GM23248 (cell line): Measurements from ENCODE around the gene ERC1. TPM values are rescaled to one million over a fixed set of nuclear protein-coding genes. Genes with fewer than 3 reads are reported as not detected.

Experiments
- DNase-seq: peaks from one replicate; pipeline ENCODE4 v3.0.0-alpha.2; 2015
- H2AFZ ChIP-seq: fragments of 200-600 bp; sonication (generic); 2 replicates; pipeline ENCODE4 v1.6.1; 2016; ENCODE audit warnings: antibody characterized with exemption
- H3F3A ChIP-seq: fragments of 200-600 bp; sonication (generic); 2 replicates; pipeline ENCODE4 v1.6.1; 2016; ENCODE audit warnings: mild to moderate bottlenecking, antibody characterized with exemption, mixed run types; ENCODE audit not compliant: insufficient read depth
- H3K27ac ChIP-seq: fragments of 200-600 bp; sonication (generic); 2 replicates; pipeline ENCODE4 v1.5.1; 2016; ENCODE audit warnings: mild to moderate bottlenecking
- H3K27me3 ChIP-seq: fragments of 200-600 bp; sonication (generic); replicated peaks from 2 replicates; pipeline ENCODE4 v1.6.1; 2016; ENCODE audit warnings: mild to moderate bottlenecking; ENCODE audit not compliant: insufficient read depth
- H3K36me3 ChIP-seq: fragments of 200-600 bp; sonication (generic); 2 replicates; pipeline ENCODE4 v1.6.1; 2016; ENCODE audit warnings: low read depth, mild to moderate bottlenecking
- H3K4me1 ChIP-seq: fragments of 200-600 bp; sonication (generic); 2 replicates; pipeline ENCODE4 v1.6.1; 2016; ENCODE audit warnings: mild to moderate bottlenecking; ENCODE audit not compliant: insufficient read depth
- H3K4me2 ChIP-seq: fragments of 200-600 bp; sonication (generic); one replicate; pipeline ENCODE4 v1.6.1; 2016; ENCODE audit warnings: mild to moderate bottlenecking; ENCODE audit not compliant: unreplicated experiment
- H3K4me3 ChIP-seq: fragments of 200-600 bp; sonication (generic); 2 replicates; pipeline ENCODE4 v1.5.1; 2016; ENCODE audit warnings: mild to moderate bottlenecking
- H3K79me2 ChIP-seq: fragments of 200-600 bp; sonication (generic); 2 replicates; pipeline ENCODE4 v1.6.1; 2016; ENCODE audit warnings: mild to moderate bottlenecking; ENCODE audit not compliant: insufficient read depth
- H3K9ac ChIP-seq: fragments of 200-600 bp; sonication (generic); 2 replicates; pipeline ENCODE4 v1.6.1; 2016; ENCODE audit warnings: mild to moderate bottlenecking
- H3K9me2 ChIP-seq: fragments of 200-600 bp; sonication (generic); 2 replicates; pipeline ENCODE4 v1.6.1; 2016; ENCODE audit warnings: mixed run types, mild to moderate bottlenecking, moderate library complexity; ENCODE audit not compliant: insufficient read depth
- H3K9me3 ChIP-seq: fragments of 200-600 bp; sonication (generic); one replicate; pipeline ENCODE4 v1.6.1; 2017; ENCODE audit warnings: low read depth
- H4K20me1 ChIP-seq: fragments of 200-600 bp; sonication (generic); 2 replicates; pipeline ENCODE4 v1.6.0; 2016; ENCODE audit not compliant: insufficient read depth
- EZH2 ChIP-seq: fragments of 200-600 bp; sonication (generic); IDR thresholded peaks from 2 replicates; pipeline ENCODE4 v1.6.1; 2018; ENCODE audit warnings: antibody characterized with exemption, mild to moderate bottlenecking; ENCODE audit not compliant: insufficient read depth, poor library complexity, severe bottlenecking
- EZH2phosphoT487 ChIP-seq: fragments of 200-600 bp; sonication (generic); IDR thresholded peaks from 2 replicates; pipeline ENCODE4 v1.6.1; 2018; ENCODE audit warnings: antibody characterized with exemption, moderate library complexity, mild to moderate bottlenecking, low read depth; ENCODE audit not compliant: insufficient read depth
- WGBS, 2 experiments: methylation state at CpG; one replicate each; pipeline ENCODE4 v1.1.6; 2015 to 2017; ENCODE audit warnings: low lambda C conversion rate in 2 of 2, low coverage in 1 of 2; ENCODE audit errors: missing lambda C conversion rate in 2 of 2; 5-methylcytosine and 5-hydroxymethylcytosine counted together
- in situ Hi-C: fragments of 300-500 bp; cut with MboI; formaldehyde crosslinking; loops from 2 replicates; pipeline ENCODE4 v1.15.0; 2020
- polyA plus RNA-seq: library from polyadenylated mRNA; unstranded; fragments of >200 nt; fragmentation: Nextera tagmentation; extraction: Ambion mirVana; gene quantifications from 2 replicates; pipeline ENCODE4 v1.2.1, GENCODE V29; 2016
- total RNA-seq: library from RNA; depleted of rRNA; stranded (reverse); fragments of >200 nt; shearing (Covaris generic); gene quantifications from 2 replicates; pipeline ENCODE4 v1.2.3, GENCODE V29; 2014; rRNA removed

The ERC1 gene
- total and polyA plus RNA-seq, 2 experiments from 2014 or later = 21.5 to 23.3 TPM

DNA sequence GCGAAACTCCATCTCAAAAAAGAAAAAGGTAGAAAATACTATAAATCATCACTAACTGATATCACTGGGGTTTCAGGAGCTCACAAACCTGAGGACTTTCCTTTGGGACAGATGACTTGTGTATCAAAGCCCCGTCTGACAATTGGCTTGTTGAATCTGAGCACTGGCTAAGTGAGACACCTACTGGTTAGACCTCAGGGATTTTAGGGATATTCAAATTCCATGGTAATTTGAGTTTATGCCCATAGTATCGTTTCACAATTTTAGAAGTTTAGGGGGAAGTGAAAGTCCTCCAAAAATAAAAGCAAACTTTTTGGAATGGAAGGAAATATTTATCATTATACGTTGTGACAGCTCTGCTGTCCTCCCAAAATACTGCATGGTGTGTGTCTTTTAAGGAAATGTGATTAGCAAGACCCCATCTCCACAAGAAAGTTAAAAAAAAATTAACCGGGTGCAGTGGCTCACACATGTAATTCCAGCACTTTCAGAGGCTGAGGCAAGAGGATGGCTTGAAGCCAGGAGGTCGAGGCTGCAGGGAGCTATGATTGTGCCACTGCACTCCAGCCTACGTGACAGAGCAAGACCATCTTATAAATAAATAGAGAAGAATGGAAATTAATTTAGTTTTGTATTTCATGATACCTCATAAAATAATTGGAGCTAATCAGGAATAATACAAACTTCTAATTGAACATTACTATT lies 554.1 kb downstream of the ERC1 start:
- H3K9ac ChIP-seq = no peak overlapping the region
- peaks cover 13% of the 10 kb centered on the region; the same call in 1 of the 2 replicates for H3K36me3 ChIP-seq
- H3K27me3 ChIP-seq = no peaks in the 10 kb centered on the region
- peak overlapping the region; percentile 15 for H3K4me2 ChIP-seq
- peaks cover 52% of the 10 kb centered on the region for H3F3A ChIP-seq
- TF ChIP-seq EZH2 (no peak), EZH2phosphoT487 (no peak)
- in situ Hi-C loops = no loop called here
- no peaks in the 10 kb centered on the region for H3K9me3 ChIP-seq
- DNase-seq = peak; percentile 56
- H3K27ac ChIP-seq = 0 out of 2 replicates have a peak overlapping the region, but pooled peaks have one; percentile 1
- no peak overlapping the region for H2AFZ ChIP-seq
- peaks cover 100% of the 10 kb centered on the region for H3K79me2 ChIP-seq
- no peaks in the 10 kb centered on the region for H3K9me2 ChIP-seq
- peaks cover 20% of the 10 kb centered on the region for H3K4me1 ChIP-seq
- H4K20me1 ChIP-seq = peaks cover 44% of the 10 kb centered on the region
- 33 to 34% methylated on average over 7 of the region's 7 CpGs for WGBS, 2 experiments
- H3K4me3 ChIP-seq = no peak overlapping the region

Other genes starting within 250 kb of the ERC1 start
- 41.5 and 55.6 TPM in 2 replicates for gene WNK1, start 238.6 kb upstream of the ERC1 start, total RNA-seq
- 47.2 and 51.6 TPM in 2 replicates for gene WNK1, start 238.6 kb upstream of the ERC1 start, polyA plus RNA-seq
- 16.1 and 20.0 TPM in 2 replicates for gene RAD52, start 41.5 kb upstream of the ERC1 start, total RNA-seq
- 5.0 and 7.4 TPM in 2 replicates for gene RAD52, start 41.5 kb upstream of the ERC1 start, polyA plus RNA-seq